ENCODE results near the gene CHRM3.
A peak's percentile ranks its signal among the peaks of the same experiment; 100 is the strongest.

The CHRM3 gene

DNA sequence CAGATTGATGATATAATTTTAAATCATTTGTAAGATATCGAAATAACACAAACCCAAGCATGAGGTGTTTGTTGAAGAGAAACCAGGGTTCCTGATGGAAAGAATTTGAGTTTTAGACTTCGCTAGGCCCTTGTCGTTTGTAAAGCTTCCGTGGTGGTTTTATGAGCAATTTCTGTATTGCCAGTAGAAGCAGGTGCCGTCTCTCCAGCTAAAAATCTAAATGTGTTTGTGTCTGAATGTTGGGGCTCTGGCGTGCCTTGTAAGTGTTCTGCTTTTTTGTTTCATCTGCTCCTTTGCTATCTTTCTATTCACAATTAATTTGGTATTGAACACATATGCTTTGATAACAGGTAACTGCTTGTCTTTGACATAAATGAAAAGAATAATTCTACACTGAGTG lies 27.5 kb downstream of the CHRM3 start:
- no peak for DNase-seq (ENCODE audit: low read depth in 2 of 2)

DNA sequence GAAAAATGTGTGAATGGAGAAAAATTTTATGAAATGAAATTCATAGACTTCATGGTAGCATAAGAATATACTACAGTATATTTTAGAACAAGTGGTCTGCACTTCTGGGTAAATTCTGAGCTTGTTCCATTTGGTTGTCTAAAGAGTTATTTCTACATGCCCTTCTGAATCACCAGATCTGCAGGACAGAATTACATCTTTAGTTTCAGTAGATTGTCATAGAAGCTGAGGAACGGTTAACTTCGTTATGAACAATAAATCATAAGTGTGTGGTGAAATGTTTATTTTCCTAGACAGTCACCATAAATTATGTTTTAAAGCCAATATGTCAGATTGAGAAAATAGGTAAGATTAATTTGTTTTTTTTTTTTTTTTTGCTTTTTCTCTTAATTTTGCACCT lies 30.9 kb downstream of the CHRM3 start:
- no peak for DNase-seq (ENCODE audit: low read depth in 2 of 2)

DNA sequence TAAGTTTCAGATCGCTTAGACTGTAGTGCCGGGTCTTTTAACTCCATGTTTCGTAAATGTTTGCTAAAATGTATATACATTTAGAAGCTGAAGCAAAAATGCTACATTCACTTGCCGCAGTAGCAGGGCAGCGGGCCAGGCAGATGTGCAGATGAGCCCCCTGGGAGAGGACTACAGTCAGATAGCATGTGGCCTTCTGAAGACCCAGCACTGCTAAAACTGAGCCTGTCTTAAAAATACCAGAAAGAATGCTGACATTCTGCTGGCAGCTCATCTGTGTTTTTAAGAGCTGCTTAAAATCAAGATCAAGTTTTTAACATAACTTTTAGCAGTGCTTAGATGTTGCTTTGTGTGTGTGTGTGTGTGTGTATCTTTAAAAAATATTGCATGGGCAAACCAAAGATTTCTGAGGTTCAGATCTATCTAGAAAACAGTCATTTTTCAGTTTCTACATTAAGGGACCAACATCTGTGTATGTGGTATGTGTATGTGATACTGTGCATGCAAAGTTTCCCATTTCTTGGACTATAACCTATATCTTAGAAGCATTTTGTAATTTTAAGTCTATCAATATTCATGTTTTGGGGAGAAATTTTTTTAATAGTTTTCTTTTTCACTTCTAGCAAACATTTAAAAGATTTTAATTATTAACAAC lies 31.7 kb downstream of the CHRM3 start:
- no peak for DNase-seq (ENCODE audit: low read depth in 2 of 2)

DNA sequence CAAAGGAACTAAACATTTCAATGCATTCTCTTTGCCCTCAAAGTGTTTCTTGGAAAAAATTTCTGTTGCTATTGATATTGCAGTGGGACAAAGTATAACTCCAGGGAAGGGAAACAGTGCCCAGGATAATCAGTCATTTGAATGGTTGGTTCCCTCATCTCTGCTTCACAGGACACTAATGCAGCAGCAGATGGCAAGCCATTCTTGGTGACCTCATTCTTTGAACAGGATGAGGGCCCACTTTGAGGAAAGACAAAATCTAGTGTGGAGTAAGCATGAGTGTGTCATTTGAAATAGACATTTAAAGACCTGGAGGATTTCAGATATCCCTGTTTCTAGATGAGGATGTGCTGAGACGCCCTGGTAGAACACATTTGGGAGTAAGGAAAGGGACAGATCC lies 32.3 kb downstream of the CHRM3 start:
- no peak for DNase-seq (ENCODE audit: low read depth in 2 of 2)

DNA sequence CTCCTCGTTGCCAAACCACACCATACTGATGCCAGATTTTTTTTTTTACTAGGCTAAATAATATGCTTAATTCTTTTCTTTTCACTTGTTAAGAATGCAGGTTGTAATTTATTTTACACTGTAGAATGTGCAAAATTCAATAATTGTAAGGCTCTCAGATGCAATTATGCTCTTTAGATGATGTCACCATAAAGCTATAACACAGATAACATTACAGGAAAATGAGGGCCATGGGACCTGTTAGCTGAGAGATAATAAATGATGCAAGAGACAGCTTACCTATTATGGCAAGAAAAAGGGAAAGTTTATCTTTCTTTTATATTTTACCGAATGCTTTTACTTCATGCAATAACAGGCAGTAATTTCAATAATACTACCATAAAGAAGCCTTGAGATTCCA lies 35.4 kb downstream of the CHRM3 start:
- no peak for DNase-seq (ENCODE audit: low read depth in 2 of 2)

DNA sequence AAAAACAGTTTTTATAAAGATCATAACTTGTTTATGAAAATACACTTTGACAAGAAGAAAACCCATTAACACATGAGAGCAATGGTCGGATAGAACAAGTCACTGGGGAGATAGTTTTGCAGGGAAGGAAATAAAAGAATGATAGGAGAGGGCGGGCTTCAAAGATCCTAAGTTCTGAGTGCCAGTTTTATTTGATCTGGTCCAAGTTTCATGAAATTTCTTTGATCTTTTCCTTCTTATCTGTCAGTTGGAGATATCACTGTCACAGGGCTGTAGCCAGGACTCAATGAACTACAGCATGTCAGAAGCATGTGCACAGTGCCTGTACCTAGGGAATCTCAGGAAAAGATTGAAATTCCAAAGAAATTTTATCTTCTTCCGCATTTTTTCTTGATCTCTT lies 36.5 kb downstream of the CHRM3 start:
- DNase-seq (ENCODE audit: low read depth in 2 of 2): no peak

DNA sequence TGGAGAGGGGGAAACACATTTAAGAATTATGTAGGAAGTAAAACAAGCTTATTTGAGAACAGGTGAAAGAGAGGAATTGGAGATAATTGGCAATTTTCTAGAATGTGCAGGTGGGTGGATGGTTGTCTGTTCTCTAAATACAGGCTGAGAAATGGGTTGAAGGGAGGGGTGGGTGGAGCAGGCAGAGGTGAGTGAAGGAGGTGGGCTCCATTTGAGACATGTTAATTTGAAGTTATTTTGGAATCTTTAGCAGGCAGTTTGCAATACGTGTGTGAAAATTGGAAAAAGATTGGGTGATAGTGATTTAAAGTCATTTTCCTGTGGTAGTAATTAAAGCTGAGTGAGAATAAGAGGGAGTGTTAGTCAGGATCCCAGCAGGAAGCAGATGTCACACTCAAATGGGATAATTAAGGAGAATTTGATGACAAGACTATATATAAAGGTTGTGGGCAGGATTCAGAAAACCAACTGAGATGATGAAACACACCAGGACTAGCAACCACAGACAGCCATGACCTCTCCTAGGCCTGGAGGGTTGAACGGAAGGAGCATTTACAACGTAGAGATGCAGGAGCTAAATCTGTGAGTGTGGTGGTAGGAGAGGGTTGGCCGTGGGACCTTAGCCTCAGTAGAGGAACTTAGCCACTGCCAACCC lies 40.6 kb downstream of the CHRM3 start:
- DNase-seq (ENCODE audit: low read depth in 2 of 2): peak; percentile 36 to 39

DNA sequence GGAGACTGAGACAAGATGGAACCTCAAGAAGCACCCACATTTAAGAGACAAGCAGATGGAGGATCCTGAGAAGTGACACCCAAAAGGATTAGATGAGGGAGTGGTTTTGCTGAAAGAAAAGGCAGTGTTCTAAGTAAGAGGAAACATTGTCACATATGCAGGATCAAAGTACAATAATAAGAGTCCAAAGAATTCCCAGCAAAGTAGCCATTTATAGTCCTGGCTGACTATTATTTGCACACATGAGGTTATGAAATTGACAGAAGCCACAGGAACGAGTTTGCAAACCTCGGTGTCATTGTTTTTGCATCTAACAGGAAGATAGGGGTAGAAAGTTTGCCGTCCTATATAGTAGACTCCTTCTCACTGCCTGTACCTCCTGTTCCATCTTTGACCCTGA lies 41.3 kb downstream of the CHRM3 start:
- no peak for DNase-seq (ENCODE audit: low read depth in 2 of 2)

DNA sequence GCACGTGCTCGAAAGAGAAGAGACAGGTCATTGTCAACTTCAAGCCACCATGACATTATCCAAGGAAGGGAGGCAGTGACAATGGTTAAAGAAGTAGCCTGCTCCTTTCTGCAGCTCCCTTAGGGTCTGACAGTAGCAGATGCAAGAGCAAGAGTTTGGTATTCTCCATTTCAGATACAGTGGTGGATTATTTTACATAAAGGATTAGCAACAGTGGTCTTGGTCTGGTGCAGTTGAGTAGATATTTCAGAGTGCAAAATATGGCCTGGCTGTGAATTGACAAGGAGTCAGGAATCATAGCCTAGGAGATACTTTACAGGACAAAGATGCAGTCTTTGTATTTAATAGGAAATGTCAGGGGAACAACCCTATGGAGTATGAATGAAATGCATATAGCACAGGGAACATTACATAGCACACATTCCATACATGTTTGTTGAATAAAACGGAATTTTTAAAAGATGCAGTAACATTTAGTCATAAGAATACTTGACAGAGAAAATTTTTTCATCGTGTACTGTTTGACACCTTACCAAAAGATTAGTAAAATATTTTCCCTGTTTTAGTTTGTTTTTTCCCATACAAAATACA lies 41.8 kb downstream of the CHRM3 start:
- DNase-seq (ENCODE audit: low read depth in 2 of 2): peak; percentile 24 to 30

DNA sequence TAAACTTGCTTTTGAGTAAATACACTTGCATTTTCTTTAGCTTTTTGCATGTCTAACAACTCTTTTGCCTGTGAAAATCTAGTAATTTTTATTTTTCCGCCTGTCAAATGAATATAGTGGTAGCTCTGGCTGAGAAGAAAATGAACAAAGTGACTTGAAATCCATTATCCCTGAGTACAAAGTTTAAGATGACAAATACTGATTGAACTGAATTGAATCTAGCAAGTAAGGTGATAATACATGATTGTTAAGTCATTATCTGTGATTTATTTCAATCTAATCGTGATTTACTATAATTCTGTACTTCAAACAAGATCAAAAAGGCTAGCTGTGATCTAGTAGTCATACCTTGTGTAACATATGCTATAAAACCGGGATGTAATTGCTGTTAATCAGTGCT lies 42.8 kb downstream of the CHRM3 start:
- no peak for DNase-seq (ENCODE audit: low read depth in 2 of 2)

DNA sequence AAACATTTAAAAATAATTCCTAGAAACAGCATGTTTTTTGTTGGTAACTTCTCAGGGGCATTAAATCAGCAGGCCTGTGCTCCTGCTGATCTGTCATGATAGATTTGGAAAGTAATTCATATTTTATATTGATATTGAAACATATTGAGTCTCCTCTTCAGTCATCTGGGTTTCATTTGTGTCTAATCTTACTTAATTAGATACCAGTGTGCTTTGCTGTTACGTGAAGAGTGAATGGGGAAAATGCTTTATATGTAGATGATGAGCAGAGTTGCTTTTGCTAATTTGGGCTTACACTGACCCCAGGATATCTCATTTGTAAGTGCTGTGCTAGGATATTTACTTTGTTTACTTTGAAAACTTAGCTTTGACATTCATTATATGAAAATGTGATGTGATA lies 45.9 kb downstream of the CHRM3 start:
- DNase-seq (ENCODE audit: low read depth in 2 of 2): no peak

DNA sequence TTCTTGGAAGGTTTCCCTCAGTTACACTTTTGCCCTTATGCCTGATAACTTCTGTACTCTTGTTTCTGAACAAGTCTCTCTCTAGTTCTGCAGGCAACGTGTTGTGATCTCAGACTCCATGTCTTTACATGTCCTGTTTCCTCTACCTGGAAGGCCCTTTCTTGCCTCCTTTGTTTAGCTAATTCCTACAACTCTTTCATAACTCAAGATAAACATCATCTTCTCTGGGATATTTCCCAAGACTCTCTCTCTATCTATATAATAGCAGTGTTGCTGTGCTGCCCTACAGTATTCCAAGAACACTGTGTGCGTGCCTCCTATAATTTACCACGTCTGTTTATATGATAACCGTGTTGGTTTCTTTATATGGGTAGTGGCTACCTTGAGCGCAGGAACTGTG lies 47.8 kb downstream of the CHRM3 start:
- DNase-seq (ENCODE audit: low read depth in 2 of 2): no peak
